Stimulated activated CD8-positive, alpha-beta memory T cell treated with anti-CD3 and anti-CD28 coated beads, Interleukin-4, amount 100 ng/mL, for 1 hour (primary cell): ENCODE results near the gene LIN37.
A peak's percentile ranks its signal among the peaks of the same experiment; 100 is the strongest.

Experiments used
- DNase-seq, 2 donors: peaks; one replicate each; pipeline ENCODE4 v3.0.0-alpha.2; 2020; ENCODE audit warnings: low read depth in 2 of 2, low spot score in 1 of 2

LIN37 gene

DNA sequence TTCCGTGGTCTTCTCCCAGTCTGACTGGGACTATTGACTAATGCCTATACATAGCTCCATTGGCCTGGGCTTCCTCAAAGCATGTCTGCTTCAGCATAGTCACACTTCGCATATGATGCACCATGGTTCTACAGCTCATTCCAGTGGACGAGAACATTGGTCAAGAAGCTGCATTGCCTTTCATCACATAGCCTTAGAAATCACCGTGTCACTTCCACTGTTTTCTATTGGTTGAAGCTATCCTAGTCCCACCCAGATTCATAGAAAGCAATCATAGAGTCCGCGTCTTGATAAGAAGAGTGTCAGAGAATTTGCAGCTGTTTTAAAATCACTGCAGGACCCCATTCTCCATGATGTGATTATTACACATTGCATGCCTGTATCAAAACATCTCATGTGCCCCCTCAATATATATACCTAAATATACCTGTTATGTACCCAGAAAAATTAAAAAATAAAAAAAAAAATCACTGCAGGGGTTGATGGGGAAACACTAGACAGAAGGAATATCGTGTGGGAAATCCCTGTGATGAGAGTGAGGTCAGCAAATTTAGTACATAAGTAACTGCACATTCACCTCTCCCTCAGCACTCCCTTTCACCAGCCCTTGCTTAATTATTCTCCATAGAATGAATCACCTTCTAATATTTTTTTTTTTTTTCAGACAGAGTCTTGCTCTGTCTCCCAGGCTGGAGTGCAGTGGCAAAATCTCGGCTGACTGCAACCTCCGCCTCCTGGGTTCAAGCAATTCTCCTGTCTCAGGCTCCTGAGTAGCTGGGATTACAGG lies 24.8 kb downstream of the LIN37 start:
- DNase-seq: no peak

- DNase-seq: no peak
Observed at GRCh38 chr19:35774274-35775045, 26.1 kb downstream of the LIN37 start.

DNA sequence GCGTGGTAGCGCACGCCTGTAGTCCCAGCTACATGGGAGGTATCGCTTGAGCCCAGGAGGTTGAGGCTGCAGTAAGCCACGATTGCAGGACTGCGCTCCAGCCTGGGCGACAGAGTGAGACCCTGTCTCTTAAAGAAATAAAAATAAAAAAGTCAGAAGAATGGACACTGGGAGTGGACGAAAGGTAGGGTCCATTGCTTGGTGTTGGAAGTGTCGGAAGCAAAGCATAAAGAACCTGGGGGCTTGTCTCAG lies 26.6 kb downstream of the LIN37 start:
- no peak for DNase-seq

DNA sequence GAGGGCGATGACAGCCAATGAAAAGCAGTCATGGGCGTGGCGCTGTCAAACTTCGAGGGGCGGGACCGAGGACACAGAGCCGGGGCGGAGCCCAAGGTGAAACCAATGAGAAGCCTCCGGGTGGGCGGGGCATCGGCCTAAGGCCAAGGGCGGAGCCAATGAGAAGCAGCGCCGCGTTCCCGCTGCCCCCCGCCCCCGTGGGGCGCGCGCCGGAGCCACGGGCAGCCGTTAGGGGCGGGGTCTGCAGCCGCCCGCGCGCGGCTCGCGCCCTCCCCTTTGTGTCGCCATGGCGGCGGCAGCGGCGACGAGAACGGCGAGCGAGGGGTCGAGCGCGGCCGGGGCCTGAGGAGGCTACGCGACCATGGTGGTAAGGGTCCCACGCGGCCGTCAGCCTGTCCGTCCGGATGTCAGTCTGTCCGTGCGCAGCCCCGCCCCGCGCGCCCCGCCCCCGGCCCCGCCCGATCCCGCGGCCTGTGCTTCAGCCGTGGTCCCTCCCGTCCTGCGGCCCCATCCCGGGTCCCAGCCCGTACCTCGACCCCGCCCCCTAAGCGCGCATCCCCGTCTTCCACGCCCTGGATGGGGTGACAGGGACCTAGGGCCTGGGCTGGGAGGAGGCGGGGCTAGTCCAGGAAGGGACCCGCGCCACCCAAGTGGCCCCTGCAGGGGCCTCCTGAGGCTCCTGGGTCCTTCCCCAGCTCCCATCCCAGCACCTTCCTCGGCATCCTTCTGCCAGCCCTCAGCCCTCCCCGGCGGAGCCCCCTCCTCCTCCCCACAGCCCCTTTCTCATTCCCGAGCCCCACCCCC lies 27.1 kb downstream of the LIN37 start, which contains the start of gene ARHGAP33:
ARHGAP33 (plus strand) TSS at position 267 of the 804 bp plus-strand sequence; CDS start at position 362, 95 bp downstream.
- DNase-seq: peak; percentile 94 to 97

GRCh38 chr19:35776102-35776788 lies 27.9 kb downstream of the LIN37 start:
- DNase-seq: no peak

GRCh38 chr19:35777086-35777841 lies 28.9 kb downstream of the LIN37 start:
- DNase-seq: no peak

GRCh38 chr19:35777961-35778360 lies 29.6 kb downstream of the LIN37 start:
- no peak for DNase-seq

DNA sequence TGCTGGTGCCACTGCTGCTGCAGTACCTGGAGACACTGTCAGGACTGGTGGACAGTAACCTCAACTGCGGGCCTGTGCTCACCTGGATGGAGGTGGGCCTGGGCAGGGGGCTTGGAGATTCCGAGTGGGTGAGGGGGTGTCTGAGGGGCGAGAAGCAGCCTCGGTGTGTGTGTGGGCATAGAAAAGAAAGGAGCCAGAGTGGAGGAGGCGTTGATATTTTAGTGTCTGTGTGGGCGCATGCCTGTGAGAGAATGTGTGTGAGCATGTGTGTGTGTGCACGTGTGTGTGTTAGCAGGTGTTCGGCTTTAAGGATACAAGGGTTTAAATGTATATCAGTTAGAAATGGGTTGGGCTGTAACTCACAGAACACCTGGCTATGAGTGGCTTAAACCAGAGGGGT lies 30.7 kb downstream of the LIN37 start:
- DNase-seq: no peak

DNA sequence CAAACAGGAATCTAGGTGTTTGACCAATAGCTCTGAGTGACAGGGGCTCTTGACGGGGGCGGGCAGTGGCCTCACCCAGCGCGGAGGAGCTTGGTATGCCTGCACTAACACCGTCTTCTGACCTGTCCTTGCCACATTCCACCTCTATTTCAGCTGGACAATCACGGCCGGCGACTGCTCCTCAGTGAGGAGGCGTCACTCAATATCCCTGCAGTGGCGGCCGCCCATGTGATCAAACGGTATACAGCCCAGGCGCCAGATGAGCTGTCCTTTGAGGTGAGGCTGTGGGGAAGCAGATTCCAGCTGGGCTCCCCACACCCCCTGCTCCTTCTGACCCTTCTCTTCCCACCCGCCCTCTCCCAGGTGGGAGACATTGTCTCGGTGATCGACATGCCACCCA lies 31.7 kb downstream of the LIN37 start:
- no peak for DNase-seq

- DNase-seq: no peak
Observed at GRCh38 chr19:35780717-35781116, 32.3 kb downstream of the LIN37 start.

GRCh38 chr19:35781650-35782049 lies 33.3 kb downstream of the LIN37 start:
- no peak for DNase-seq

DNA sequence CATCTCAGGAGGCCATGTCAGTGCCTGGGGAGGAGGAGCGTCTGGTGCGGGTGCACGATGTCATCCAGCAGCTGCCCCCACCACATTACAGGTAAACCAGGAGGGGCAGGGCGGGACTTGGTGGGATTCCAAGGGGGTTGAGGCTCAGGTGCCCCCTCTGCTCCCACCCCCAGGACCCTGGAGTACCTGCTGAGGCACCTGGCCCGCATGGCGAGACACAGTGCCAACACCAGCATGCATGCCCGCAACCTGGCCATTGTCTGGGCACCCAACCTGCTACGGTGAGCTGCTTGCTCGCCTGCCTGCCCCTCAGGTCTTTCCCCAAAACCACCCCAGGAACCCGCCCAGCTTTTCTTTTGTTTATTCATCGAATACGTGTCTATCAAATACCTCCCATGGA lies 34.2 kb downstream of the LIN37 start:
- no peak for DNase-seq

- no peak for DNase-seq
Observed at GRCh38 chr19:35783469-35784434, 35.4 kb downstream of the LIN37 start.

GRCh38 chr19:35784503-35785338 lies 36.3 kb downstream of the LIN37 start:
- DNase-seq: no peak

DNA sequence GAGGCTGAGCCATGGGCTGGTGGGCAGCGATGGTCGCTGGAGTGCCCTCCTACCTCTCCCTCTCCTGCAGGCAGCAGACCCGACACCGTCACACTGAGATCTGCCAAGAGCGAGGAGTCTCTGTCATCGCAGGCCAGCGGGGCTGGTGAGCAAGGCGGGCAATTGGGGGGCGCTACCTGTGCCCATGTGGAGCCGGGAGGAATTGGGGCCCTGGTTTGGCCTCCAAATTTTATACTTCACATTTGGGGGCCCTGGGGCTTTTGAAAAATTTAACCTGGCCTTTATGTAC lies 36.9 kb downstream of the LIN37 start:
- DNase-seq: no peak

GRCh38 chr19:35786299-35787160 lies 38.2 kb downstream of the LIN37 start:
- no peak for DNase-seq

DNA sequence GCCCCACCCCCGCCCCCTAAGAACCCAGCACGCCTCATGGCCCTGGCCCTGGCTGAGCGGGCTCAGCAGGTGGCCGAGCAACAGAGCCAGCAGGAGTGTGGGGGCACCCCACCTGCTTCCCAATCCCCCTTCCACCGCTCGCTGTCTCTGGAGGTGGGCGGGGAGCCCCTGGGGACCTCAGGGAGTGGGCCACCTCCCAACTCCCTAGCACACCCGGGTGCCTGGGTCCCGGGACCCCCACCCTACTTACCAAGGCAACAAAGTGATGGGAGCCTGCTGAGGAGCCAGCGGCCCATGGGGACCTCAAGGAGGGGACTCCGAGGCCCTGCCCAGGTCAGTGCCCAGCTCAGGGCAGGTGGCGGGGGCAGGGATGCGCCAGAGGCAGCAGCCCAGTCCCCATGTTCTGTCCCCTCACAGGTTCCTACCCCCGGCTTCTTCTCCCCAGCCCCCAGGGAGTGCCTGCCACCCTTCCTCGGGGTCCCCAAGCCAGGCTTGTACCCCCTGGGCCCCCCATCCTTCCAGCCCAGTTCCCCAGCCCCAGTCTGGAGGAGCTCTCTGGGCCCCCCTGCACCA lies 38.9 kb downstream of the LIN37 start:
- DNase-seq: no peak
